Suppressor macrophage treated with lipopolysaccharide for 4 hours (primary cell): ENCODE data around the gene XIRP1.
A peak's percentile ranks its signal among the peaks of the same experiment; 100 is the strongest.

Source experiments
- DNase-seq: peaks from one replicate; pipeline ENCODE4 v3.0.0-alpha.2; 2020

Gene XIRP1

GRCh38 chr3:39158148-39158715, 34.2 kb downstream of the XIRP1 start:
- no peak for DNase-seq

- no peak for DNase-seq
These were observed 35.0 kb downstream of the XIRP1 start for GRCh38 chr3:39157359-39157758.

GRCh38 chr3:39156421-39156820, 36.0 kb downstream of the XIRP1 start:
- no peak for DNase-seq

- DNase-seq, result no peak
These were observed 37.9 kb downstream of the XIRP1 start for GRCh38 chr3:39154280-39155021.

- DNase-seq, result no peak
These were observed 38.5 kb downstream of the XIRP1 start for GRCh38 chr3:39153977-39154279.

- DNase-seq, result peak; percentile 78
These were observed 41.4 kb downstream of the XIRP1 start for GRCh38 chr3:39150803-39151631.

GRCh38 chr3:39150148-39150802, 42.1 kb downstream of the XIRP1 start:
- DNase-seq, result no peak

GRCh38 chr3:39149498-39150147, 42.8 kb downstream of the XIRP1 start:
- DNase-seq, result no peak

- DNase-seq, result peak; percentile 71
These were observed 43.3 kb downstream of the XIRP1 start for GRCh38 chr3:39149059-39149455.

GRCh38 chr3:39148435-39149058, 43.8 kb downstream of the XIRP1 start:
- DNase-seq, result peak; percentile 56

- DNase-seq, result peak; percentile 49
These were observed 44.5 kb downstream of the XIRP1 start for GRCh38 chr3:39147711-39148434.

- DNase-seq, result peak; percentile 94
These were observed 45.5 kb downstream of the XIRP1 start for GRCh38 chr3:39146611-39147591.

GRCh38 chr3:39146083-39146501, 46.3 kb downstream of the XIRP1 start:
- DNase-seq, result peak; percentile 92

GRCh38 chr3:39144748-39145380, 47.5 kb downstream of the XIRP1 start:
- DNase-seq, result no peak

GRCh38 chr3:39144095-39144747, 48.2 kb downstream of the XIRP1 start:
- DNase-seq, result no peak

- no peak for DNase-seq
These were observed 49.1 kb downstream of the XIRP1 start for GRCh38 chr3:39143051-39143885.

- no peak for DNase-seq
These were observed 50.3 kb downstream of the XIRP1 start for GRCh38 chr3:39142067-39142466.
